Measurements from ENCODE around the gene FRMD4B.

FRMD4B gene

DNA sequence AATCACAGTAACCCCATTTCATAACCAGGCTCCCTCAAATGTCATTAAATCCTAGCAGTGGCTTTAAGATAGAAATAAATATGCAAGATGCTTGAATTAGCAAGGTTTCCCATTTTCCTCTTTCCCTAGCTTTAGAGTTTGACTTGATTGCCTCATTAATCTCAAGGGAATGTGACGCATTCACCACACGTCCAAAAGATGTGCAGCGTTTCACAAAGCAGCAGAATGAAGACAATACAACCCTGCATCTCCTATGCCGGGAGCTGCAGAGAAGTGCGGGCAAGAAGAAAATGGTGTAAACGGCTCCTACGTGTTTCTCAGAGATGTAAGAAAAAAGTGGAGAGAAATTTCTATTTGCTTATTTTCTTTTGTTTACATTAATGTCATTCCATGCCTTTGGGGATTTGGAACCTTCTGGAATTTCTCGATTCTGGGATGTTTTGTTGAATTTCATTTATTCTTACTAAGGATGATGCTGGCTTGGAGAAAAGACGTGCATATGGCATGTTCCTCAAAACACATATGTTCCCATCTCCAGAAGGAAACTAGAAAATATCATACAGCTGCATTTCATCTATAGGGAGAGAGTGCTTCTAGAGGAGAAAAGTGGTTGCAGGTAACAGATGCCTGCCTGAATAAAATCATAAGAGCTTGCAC lies 27.8 kb upstream of the FRMD4B start:
- no peak for DNase-seq (ENCODE audit: low read depth)
- TF ChIP-seq, protein P1, sequence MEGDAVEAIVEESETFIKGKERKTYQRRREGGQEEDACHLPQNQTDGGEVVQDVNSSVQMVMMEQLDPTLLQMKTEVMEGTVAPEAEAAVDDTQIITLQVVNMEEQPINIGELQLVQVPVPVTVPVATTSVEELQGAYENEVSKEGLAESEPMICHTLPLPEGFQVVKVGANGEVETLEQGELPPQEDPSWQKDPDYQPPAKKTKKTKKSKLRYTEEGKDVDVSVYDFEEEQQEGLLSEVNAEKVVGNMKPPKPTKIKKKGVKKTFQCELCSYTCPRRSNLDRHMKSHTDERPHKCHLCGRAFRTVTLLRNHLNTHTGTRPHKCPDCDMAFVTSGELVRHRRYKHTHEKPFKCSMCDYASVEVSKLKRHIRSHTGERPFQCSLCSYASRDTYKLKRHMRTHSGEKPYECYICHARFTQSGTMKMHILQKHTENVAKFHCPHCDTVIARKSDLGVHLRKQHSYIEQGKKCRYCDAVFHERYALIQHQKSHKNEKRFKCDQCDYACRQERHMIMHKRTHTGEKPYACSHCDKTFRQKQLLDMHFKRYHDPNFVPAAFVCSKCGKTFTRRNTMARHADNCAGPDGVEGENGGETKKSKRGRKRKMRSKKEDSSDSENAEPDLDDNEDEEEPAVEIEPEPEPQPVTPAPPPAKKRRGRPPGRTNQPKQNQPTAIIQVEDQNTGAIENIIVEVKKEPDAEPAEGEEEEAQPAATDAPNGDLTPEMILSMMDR (IDR thresholded peaks at IDR 0.05; ENCODE audit: control insufficient read depth, insufficient read depth, low read depth, low read length, missing control alignments) = no peak

DNA sequence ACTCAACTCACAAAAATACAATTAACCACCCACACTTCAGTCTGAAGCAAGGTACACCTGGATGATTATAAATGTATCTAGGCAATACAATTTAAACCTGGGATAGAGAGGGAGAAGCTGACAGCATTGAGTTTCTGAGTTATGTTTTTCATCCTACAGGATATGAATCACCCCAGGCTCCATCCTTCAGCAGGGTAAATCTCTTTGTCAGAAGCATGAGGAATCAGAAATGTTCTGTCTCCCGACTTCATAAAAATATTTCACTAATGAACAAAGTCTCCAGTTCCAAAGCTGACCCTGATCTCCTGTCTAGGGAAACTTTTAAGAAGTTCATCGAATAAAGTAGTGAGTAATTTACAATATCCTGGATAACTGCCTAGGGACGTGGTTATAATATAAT lies 25.5 kb upstream of the FRMD4B start:
- TF ChIP-seq, protein P1 (IDR thresholded peaks at IDR 0.05; ENCODE audit: control insufficient read depth, insufficient read depth, low read depth, low read length, missing control alignments) = no peak
- H3K4me3 ChIP-seq (ENCODE audit: control insufficient read depth, low read depth, low read length) = no peak overlapping the region
- DNase-seq (ENCODE audit: low read depth) = peak; percentile 46

More for the DNA sequence above, 27.8 kb upstream of the FRMD4B start:
- H3K4me3 ChIP-seq (ENCODE audit: control insufficient read depth, low read depth, low read length) = no peak overlapping the region

- TF ChIP-seq, protein P1 (IDR thresholded peaks at IDR 0.05; ENCODE audit: control insufficient read depth, insufficient read depth, low read depth, low read length, missing control alignments) = peak; percentile 90
- H3K4me3 ChIP-seq (ENCODE audit: control insufficient read depth, low read depth, low read length) = no peak overlapping the region
- peak; percentile 23 for DNase-seq (ENCODE audit: low read depth)
Measured at GRCh38 chr3:69410301-69410700, 24.4 kb upstream of the FRMD4B start.

DNA sequence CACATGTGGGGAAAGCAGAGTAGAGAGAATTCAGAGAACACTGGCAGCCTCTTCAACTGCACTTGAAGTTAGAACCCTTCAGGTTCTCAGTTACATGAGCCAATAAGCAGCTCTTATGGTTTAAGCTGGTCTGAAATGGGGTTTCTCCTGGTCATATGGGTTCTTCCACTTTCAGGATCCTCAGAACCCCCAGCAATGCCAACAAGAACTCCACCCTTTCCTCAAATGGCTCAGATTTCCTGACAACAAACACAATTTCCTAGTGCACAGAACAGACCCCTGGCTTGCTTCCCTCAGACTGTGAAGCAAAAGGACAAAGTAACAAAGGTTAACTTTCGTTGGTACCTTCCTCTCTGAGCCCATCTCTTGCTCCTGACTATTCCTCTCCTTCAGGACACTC lies 23.9 kb upstream of the FRMD4B start:
- no peak for DNase-seq (ENCODE audit: low read depth)
- H3K4me3 ChIP-seq (ENCODE audit: control insufficient read depth, low read depth, low read length) = no peak overlapping the region
- TF ChIP-seq, protein P1 (IDR thresholded peaks at IDR 0.05; ENCODE audit: control insufficient read depth, insufficient read depth, low read depth, low read length, missing control alignments) = no peak

- TF ChIP-seq, protein P1 (IDR thresholded peaks at IDR 0.05; ENCODE audit: control insufficient read depth, insufficient read depth, low read depth, low read length, missing control alignments) = no peak
- no peak for DNase-seq (ENCODE audit: low read depth)
- no peak overlapping the region for H3K4me3 ChIP-seq (ENCODE audit: control insufficient read depth, low read depth, low read length)
Measured at GRCh38 chr3:69409011-69409410, 23.1 kb upstream of the FRMD4B start.

GRCh38 chr3:69408542-69408941 lies 22.7 kb upstream of the FRMD4B start:
- H3K4me3 ChIP-seq (ENCODE audit: control insufficient read depth, low read depth, low read length) = no peak overlapping the region
- DNase-seq (ENCODE audit: low read depth) = no peak
- TF ChIP-seq, protein P1 (IDR thresholded peaks at IDR 0.05; ENCODE audit: control insufficient read depth, insufficient read depth, low read depth, low read length, missing control alignments) = no peak
